Measurements from ENCODE around the gene ZNF165. TPM values are rescaled to one million over a fixed set of nuclear protein-coding genes. Genes with fewer than 3 reads are reported as not detected.

ZNF165 gene
- total RNA-seq, 6 donors from 2014 or later = 2.4 to 7.9 (median 3.7) TPM

DNA sequence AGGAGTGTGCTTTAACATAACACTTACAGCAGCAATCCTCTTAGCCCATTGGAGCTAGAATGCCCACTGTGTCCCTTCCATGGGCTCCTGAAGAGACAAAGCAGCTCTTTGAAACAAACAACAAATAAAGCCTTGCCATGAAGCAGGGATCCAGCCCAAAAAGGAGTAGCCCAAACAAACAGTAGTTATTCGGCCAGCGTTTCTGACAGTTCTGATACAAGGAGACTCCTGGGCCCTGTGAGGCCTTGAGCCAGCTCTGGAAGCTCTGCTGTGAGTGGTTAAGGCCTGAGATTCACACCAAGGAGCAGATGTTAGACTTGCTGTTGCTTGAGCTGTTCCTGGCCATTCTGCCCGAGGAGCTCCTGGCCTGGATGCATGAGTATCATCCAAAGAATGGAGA lies 27.1 kb downstream of the ZNF165 start:
- Histone ChIP-seq H3K36me3 (no peaks in the 10 kb centered on the region), H3K27me3 (no peaks in the 10 kb centered on the region), H3K9me3 (no peaks in the 10 kb centered on the region), H3K27ac (no peak overlapping the region), H3K4me1 (peaks cover 0 to 6% (median 4%) of the 10 kb centered on the region in 4 donors), H3K4me3 (no peak overlapping the region)
- no peak for TF ChIP-seq POLR2A (IDR thresholded peaks at IDR 0.05)
- TF ChIP-seq POLR2AphosphoS5 (IDR thresholded peaks at IDR 0.05) = no peak
- TF ChIP-seq CTCF (IDR thresholded peaks at IDR 0.05) = no peak
- no peak for TF ChIP-seq EP300 (IDR thresholded peaks at IDR 0.05)
- DNase-seq = no peak
- no peak for ATAC-seq (ENCODE audit: low FRiP score in 2 of 2)
- WGBS, 2 donors = 94% methylated on average over 2 to 3 of the region's 3 CpGs

DNA sequence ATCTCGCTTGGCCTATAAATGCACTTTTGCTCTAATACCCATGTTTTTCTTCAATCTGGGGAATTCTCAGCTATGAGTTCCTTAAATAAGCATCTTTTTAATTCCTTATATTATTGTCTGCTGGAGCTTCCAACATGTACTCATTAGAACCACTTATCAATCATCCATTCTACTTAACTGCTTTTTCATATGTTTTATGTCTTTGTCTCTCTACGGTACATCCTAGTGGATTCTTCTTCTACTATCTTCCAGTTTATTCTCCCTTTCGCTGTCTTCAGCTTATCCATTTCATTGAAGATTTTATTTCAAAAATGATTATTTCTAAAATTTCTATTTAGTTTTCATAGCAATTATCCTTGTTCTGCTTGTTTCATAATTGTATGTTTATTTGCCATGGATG lies 31.6 kb downstream of the ZNF165 start:
- no peaks in the 10 kb centered on the region for H3K9me3 ChIP-seq
- DNase-seq (no peak), ATAC-seq (ENCODE audit: low FRiP score in 2 of 2) (no peak)
- H3K27me3 ChIP-seq = no peaks in the 10 kb centered on the region
- no peaks in the 10 kb centered on the region for H3K4me1 ChIP-seq
- no peak overlapping the region for H3K27ac ChIP-seq
- no peak for TF ChIP-seq EP300 (IDR thresholded peaks at IDR 0.05)
- TF ChIP-seq POLR2AphosphoS5 (IDR thresholded peaks at IDR 0.05) = no peak
- no peak for TF ChIP-seq POLR2A (IDR thresholded peaks at IDR 0.05)
- no peak for TF ChIP-seq CTCF (IDR thresholded peaks at IDR 0.05)
- WGBS, 2 donors = 86 to 95% methylated on average over 3 of the region's 3 CpGs
- no peak overlapping the region for H3K4me3 ChIP-seq
- peaks cover 0 to 18% (median 9%) of the 10 kb centered on the region in 4 donors for H3K36me3 ChIP-seq

- H3K36me3 ChIP-seq = peaks cover 0 to 48% (median 14%) of the 10 kb centered on the region in 4 donors
- DNase-seq (no peak), ATAC-seq (ENCODE audit: low FRiP score in 2 of 2) (no peak)
- H3K9me3 ChIP-seq = no peaks in the 10 kb centered on the region
- no peak for TF ChIP-seq CTCF (IDR thresholded peaks at IDR 0.05)
- no peak for TF ChIP-seq POLR2A (IDR thresholded peaks at IDR 0.05)
- TF ChIP-seq POLR2AphosphoS5 (IDR thresholded peaks at IDR 0.05) = no peak
- no peak for TF ChIP-seq EP300 (IDR thresholded peaks at IDR 0.05)
- no peak overlapping the region for H3K27ac ChIP-seq
- no peaks in the 10 kb centered on the region for H3K27me3 ChIP-seq
- WGBS, 2 donors = 85 to 87% methylated on average over 2 of the region's 2 CpGs
- H3K4me3 ChIP-seq = no peak overlapping the region
- H3K4me1 ChIP-seq = no peaks in the 10 kb centered on the region
These were observed 35.4 kb downstream of the ZNF165 start for GRCh38 chr6:28115799-28116198.

GRCh38 chr6:28117386-28118050 lies 37.1 kb downstream of the ZNF165 start:
- 90 to 96% methylated on average over 2 of the region's 2 CpGs for WGBS, 2 donors
- no peaks in the 10 kb centered on the region for H3K27me3 ChIP-seq
- DNase-seq (no peak), ATAC-seq (ENCODE audit: low FRiP score in 2 of 2) (no peak)
- no peaks in the 10 kb centered on the region for H3K4me1 ChIP-seq
- H3K4me3 ChIP-seq = no peak overlapping the region
- H3K27ac ChIP-seq = no peak overlapping the region
- no peaks in the 10 kb centered on the region for H3K9me3 ChIP-seq
- no peak for TF ChIP-seq POLR2AphosphoS5 (IDR thresholded peaks at IDR 0.05)
- no peak for TF ChIP-seq EP300 (IDR thresholded peaks at IDR 0.05)
- TF ChIP-seq CTCF (IDR thresholded peaks at IDR 0.05) = no peak
- TF ChIP-seq POLR2A (IDR thresholded peaks at IDR 0.05) = no peak
- peaks cover 0 to 54% (median 16%) of the 10 kb centered on the region in 4 donors for H3K36me3 ChIP-seq

DNA sequence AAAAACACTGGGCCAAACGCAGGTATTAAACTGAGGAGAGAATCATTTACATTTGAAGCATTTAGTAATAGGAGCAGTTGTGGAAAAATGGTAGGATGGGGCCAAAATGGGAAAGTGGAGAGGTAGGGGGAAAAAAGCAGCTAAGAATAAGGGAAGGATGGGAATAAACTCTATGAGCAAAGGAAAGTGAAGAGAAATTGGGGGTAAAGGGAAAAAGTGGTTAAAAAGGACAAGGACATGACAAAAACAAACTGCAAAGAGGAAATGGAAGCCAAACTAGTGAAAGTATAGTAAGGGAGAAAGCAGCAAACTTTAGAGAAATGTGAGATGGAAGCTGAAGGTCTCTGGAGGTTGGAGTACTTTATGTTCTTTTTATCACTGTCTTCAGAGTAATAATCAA lies 37.8 kb downstream of the ZNF165 start:
- TF ChIP-seq CTCF (IDR thresholded peaks at IDR 0.05) (no peak), POLR2AphosphoS5 (IDR thresholded peaks at IDR 0.05) (no peak), POLR2A (IDR thresholded peaks at IDR 0.05) (no peak), EP300 (IDR thresholded peaks at IDR 0.05) (no peak)
- WGBS, 2 donors = 80 to 87% methylated on average over 1 of the region's 1 CpG
- Histone ChIP-seq H3K36me3 (peaks cover 0 to 54% (median 16%) of the 10 kb centered on the region in 4 donors), H3K4me1 (no peaks in the 10 kb centered on the region), H3K9me3 (no peaks in the 10 kb centered on the region), H3K4me3 (no peak overlapping the region), H3K27ac (no peak overlapping the region), H3K27me3 (no peaks in the 10 kb centered on the region)
- DNase-seq = no peak
- ATAC-seq (ENCODE audit: low FRiP score in 2 of 2) = no peak

Measured in upper lobe of left lung (tissue), 6 donors.